Lower leg skin (tissue), 4 donors: ENCODE data around the gene EHD2. TPM values are rescaled to one million over a fixed set of nuclear protein-coding genes. Genes with fewer than 3 reads are reported as not detected.
"Not testable (repeated sequence)": the region's sequence is repeated elsewhere in the genome, so short reads cannot be mapped to it uniquely, and the experiment has no call there.

Experiments
- DNase-seq, 2 donors: peaks; one replicate each; pipeline ENCODE4 v3.0.0-alpha.2; 2019; ENCODE audit warnings: low spot score in 2 of 2
- H3K4me3 ChIP-seq: fragments of 200-600 bp; sonication (generic); 2 replicates; pipeline ENCODE4 v1.5.1; 2017; ENCODE audit warnings: mild to moderate bottlenecking, low read depth; ENCODE audit not compliant: poor library complexity, severe bottlenecking
- CTCF ChIP-seq, 3 donors: fragments of 450-650 bp; IDR thresholded peaks; one replicate each; pipeline ENCODE4 v1.5.1; 2016; ENCODE audit warnings: antibody characterized with exemption in 3 of 3, mild to moderate bottlenecking in 3 of 3, moderate library complexity in 2 of 3
- POLR2A ChIP-seq, 2 donors: fragments of 450-650 bp; IDR thresholded peaks; one replicate each; pipeline ENCODE4 v1.6.1; 2016 to 2017; ENCODE audit warnings: antibody characterized with exemption in 2 of 2, mild to moderate bottlenecking in 1 of 2, moderate library complexity in 1 of 2
- WGBS, 2 donors: methylation state at CpG; one replicate each; pipeline ENCODE4 v1.1.5; 2018; 5-methylcytosine and 5-hydroxymethylcytosine counted together
- intact Hi-C: fragments of 100-400 bp; cut with DNase I; formaldehyde crosslinking; loops from one replicate; pipeline ENCODE4 v1.15.0; 2023; ENCODE audit warnings: low total_unique reads
- total RNA-seq, 4 donors: library from RNA; depleted of rRNA; stranded (reverse); fragments of >200 nt; gene quantifications; one replicate each; pipeline ENCODE4 v1.1.0, GENCODE V29; 2016

EHD2 gene
- total RNA-seq, 4 donors from 2014 or later: 49.4 to 89.4 (median 66.0) TPM

GRCh38 chr19:47762615-47763308 is 49.5 kb downstream of the EHD2 start:
- DNase-seq: no peak
- intact Hi-C loops: no loop called here
- WGBS, 2 donors: 67 to 76% methylated on average over 18 of the region's 18 CpGs
- no peak for TF ChIP-seq POLR2A (IDR thresholded peaks at IDR 0.05)
- no peak for TF ChIP-seq CTCF (IDR thresholded peaks at IDR 0.05)
- no peak overlapping the region for H3K4me3 ChIP-seq

- 68 to 75% methylated on average over 3 of the region's 3 CpGs for WGBS, 2 donors
- intact Hi-C loops, DNase-seq, H3K4me3 ChIP-seq: not testable (repeated sequence)
Observed at GRCh38 chr19:47764705-47765104, 51.5 kb downstream of the EHD2 start.

GRCh38 chr19:47765523-47766358 is 52.5 kb downstream of the EHD2 start:
- no peak overlapping the region for H3K4me3 ChIP-seq
- TF ChIP-seq POLR2A (IDR thresholded peaks at IDR 0.05) (no peak), CTCF (IDR thresholded peaks at IDR 0.05) (peak in 1 of 3 donors; percentile 20)
- DNase-seq: no peak
- 38 to 41% methylated on average over 19 of the region's 19 CpGs for WGBS, 2 donors
- intact Hi-C loops: no loop called here

GRCh38 chr19:47766359-47766620 is 53.1 kb downstream of the EHD2 start:
- DNase-seq: no peak
- TF ChIP-seq POLR2A (IDR thresholded peaks at IDR 0.05): no peak
- no peak for TF ChIP-seq CTCF (IDR thresholded peaks at IDR 0.05)
- intact Hi-C loops: no loop called here
- 77 to 83% methylated on average over 7 of the region's 7 CpGs for WGBS, 2 donors
- H3K4me3 ChIP-seq: no peak overlapping the region

- H3K4me3 ChIP-seq: no peak overlapping the region
- TF ChIP-seq CTCF (IDR thresholded peaks at IDR 0.05): no peak
- TF ChIP-seq POLR2A (IDR thresholded peaks at IDR 0.05): no peak
- DNase-seq: no peak
- 80 to 83% methylated on average over 7 of the region's 7 CpGs for WGBS, 2 donors
- intact Hi-C loops: no loop called here
Observed at GRCh38 chr19:47766670-47767069, 53.4 kb downstream of the EHD2 start.

GRCh38 chr19:47767349-47767748 is 54.1 kb downstream of the EHD2 start:
- no peak overlapping the region for H3K4me3 ChIP-seq
- intact Hi-C loops: no loop called here
- 80 to 81% methylated on average over 2 of the region's 2 CpGs for WGBS, 2 donors
- DNase-seq: no peak
- no peak for TF ChIP-seq POLR2A (IDR thresholded peaks at IDR 0.05)
